Measurements from ENCODE around the gene SSH2. TPM values are rescaled to one million over a fixed set of nuclear protein-coding genes. Genes with fewer than 3 reads are reported as not detected.

SSH2 gene
- total and polyA plus RNA-seq, 2 of the 13 experiments (the other 11 are each of a cell fraction or from before 2014, with no cell fraction given): 6.0 to 6.4 TPM

- TF ChIP-seq, protein P1, sequence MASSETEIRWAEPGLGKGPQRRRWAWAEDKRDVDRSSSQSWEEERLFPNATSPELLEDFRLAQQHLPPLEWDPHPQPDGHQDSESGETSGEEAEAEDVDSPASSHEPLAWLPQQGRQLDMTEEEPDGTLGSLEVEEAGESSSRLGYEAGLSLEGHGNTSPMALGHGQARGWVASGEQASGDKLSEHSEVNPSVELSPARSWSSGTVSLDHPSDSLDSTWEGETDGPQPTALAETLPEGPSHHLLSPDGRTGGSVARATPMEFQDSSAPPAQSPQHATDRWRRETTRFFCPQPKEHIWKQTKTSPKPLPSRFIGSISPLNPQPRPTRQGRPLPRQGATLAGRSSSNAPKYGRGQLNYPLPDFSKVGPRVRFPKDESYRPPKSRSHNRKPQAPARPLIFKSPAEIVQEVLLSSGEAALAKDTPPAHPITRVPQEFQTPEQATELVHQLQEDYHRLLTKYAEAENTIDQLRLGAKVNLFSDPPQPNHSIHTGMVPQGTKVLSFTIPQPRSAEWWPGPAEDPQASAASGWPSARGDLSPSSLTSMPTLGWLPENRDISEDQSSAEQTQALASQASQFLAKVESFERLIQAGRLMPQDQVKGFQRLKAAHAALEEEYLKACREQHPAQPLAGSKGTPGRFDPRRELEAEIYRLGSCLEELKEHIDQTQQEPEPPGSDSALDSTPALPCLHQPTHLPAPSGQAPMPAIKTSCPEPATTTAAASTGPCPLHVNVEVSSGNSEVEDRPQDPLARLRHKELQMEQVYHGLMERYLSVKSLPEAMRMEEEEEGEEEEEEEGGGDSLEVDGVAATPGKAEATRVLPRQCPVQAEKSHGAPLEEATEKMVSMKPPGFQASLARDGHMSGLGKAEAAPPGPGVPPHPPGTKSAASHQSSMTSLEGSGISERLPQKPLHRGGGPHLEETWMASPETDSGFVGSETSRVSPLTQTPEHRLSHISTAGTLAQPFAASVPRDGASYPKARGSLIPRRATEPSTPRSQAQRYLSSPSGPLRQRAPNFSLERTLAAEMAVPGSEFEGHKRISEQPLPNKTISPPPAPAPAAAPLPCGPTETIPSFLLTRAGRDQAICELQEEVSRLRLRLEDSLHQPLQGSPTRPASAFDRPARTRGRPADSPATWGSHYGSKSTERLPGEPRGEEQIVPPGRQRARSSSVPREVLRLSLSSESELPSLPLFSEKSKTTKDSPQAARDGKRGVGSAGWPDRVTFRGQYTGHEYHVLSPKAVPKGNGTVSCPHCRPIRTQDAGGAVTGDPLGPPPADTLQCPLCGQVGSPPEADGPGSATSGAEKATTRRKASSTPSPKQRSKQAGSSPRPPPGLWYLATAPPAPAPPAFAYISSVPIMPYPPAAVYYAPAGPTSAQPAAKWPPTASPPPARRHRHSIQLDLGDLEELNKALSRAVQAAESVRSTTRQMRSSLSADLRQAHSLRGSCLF (CRISPR knock-in tag; IDR thresholded peaks at IDR 0.05; ENCODE audit: borderline replicate concordance): no peak
- no peak for TF ChIP-seq ZNF326 (CRISPR knock-in tag; IDR thresholded peaks at IDR 0.05; ENCODE audit: borderline replicate concordance)
Observed at GRCh38 chr17:29665481-29665810, 264.6 kb downstream of the SSH2 start (continued).

DNA sequence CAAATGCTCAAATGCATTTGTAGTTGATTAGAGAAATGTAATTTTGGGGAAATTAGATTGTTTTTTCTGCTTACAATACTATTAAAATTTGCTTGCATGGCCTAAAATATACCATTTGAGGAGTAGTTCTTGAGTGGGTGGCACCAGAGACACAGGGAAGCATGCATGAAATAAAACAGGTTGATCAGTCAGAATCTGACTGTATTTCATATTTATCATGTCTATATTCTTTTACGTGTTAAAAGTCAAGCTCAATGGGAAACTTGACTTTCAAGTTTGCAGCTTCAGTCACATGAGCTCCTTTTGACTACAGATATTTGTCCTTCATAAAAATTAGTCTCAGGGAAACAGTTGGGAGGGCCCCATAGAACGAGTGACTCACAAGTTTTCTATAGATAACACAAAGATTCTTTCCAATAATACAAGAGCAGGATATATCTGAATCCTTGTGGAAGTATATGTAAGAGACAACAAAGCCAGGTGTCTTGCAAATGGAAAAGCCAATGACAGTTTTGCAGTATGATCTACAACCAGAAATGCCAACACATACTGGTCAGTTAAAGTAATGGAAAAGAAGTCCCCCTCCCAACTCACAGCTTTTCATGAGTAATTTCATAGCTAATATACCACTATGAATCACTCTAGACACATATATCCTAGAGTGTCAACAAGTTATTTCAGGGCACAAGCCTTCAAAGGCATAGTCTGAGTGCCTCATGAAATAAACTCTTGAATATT, 265.1 kb downstream of the SSH2 start:
- H3K27ac ChIP-seq (ENCODE audit: extremely low read length, insufficient read depth, low read length): no peak overlapping the region
- WGBS (ENCODE audit: low lambda C conversion rate): 88% methylated on average over 2 of the region's 2 CpGs
- no peaks in the 10 kb centered on the region for H4K20me1 ChIP-seq (ENCODE audit: insufficient read depth, low read length)
- no peaks in the 10 kb centered on the region for H3K79me2 ChIP-seq (ENCODE audit: insufficient read depth, low read length)
- no peak overlapping the region for H3K4me3 ChIP-seq (replicated peaks in 1 of 3; ENCODE audit: insufficient read depth in 1 of 3, low read depth in 2 of 3, low read length in 3 of 3)
- H3K4me2 ChIP-seq (ENCODE audit: low read depth, low read length): no peak overlapping the region
- FAIRE-seq (no peak), DNase-seq (ENCODE audit: low spot score) (no peak), ATAC-seq (no peak)
- peaks cover 33% of the 10 kb centered on the region for H3K4me1 ChIP-seq (ENCODE audit: insufficient read depth, low read length)
- peaks cover 2 to 4% of the 10 kb centered on the region in 2 experiments for H3K36me3 ChIP-seq (replicated peaks in 1 of 2; ENCODE audit: control insufficient read depth in 1 of 2, insufficient read depth in 2 of 2, low read length in 2 of 2)
- H3K27me3 ChIP-seq (ENCODE audit: control insufficient read depth in 1 of 2, insufficient read depth in 2 of 2, low read length in 2 of 2): no peaks in the 10 kb centered on the region
- TF ChIP-seq ZNF44 (CRISPR knock-in tag; IDR thresholded peaks at IDR 0.05) (no peak), MEF2D (CRISPR knock-in tag; IDR thresholded peaks at IDR 0.05) (no peak), ZNF17 (CRISPR knock-in tag; IDR thresholded peaks at IDR 0.05) (no peak)
- H2AFZ ChIP-seq (ENCODE audit: low read length): no peak overlapping the region
- H3K9me3 ChIP-seq (ENCODE audit: low read length): no peaks in the 10 kb centered on the region
- BruUV-seq (replicated peaks): no TSS peak
- ChIA-PET CTCF (ENCODE audit: low intra/inter-chr PET ratio, low total read pairs) (no interaction called here), POLR2A (no interaction called here)
- intact Hi-C loops (cut with micrococcal nuclease; ENCODE audit: unreplicated experiment): no loop called here
- in situ Hi-C loops (cut with HindIII; ENCODE audit: extremely low pct_ligation_motif_present, low pct_unique_long_range_greater_than_20kb): no loop called here
- no peak overlapping the region for H3K9ac ChIP-seq (ENCODE audit: insufficient read depth, low read depth, low read length)

All from HepG2 (cell line).